Fibroblast of pulmonary artery (primary cell): ENCODE results near the gene FBXW8.

Source experiments
- DNase-seq: peaks from one replicate; pipeline ENCODE4 v3.0.0-alpha.2; 2010; ENCODE audit warnings: low read depth
- H3K4me3 ChIP-seq: replicated peaks from 2 replicates; pipeline ENCODE4 v1.5.1; 2011; ENCODE audit warnings: low read depth, mild to moderate bottlenecking, control low read depth, low read length, moderate library complexity
- CTCF ChIP-seq: IDR thresholded peaks from 2 replicates; pipeline ENCODE4 v1.5.1; 2011; ENCODE audit warnings: mild to moderate bottlenecking, control low read depth, low read length, inconsistent platforms; ENCODE audit errors: missing control alignments

FBXW8 gene

GRCh38 chr12:117023998-117024960, 113.5 kb downstream of the FBXW8 start:
- TF ChIP-seq CTCF, result no peak
- no peak overlapping the region for H3K4me3 ChIP-seq
- DNase-seq, result no peak

DNA sequence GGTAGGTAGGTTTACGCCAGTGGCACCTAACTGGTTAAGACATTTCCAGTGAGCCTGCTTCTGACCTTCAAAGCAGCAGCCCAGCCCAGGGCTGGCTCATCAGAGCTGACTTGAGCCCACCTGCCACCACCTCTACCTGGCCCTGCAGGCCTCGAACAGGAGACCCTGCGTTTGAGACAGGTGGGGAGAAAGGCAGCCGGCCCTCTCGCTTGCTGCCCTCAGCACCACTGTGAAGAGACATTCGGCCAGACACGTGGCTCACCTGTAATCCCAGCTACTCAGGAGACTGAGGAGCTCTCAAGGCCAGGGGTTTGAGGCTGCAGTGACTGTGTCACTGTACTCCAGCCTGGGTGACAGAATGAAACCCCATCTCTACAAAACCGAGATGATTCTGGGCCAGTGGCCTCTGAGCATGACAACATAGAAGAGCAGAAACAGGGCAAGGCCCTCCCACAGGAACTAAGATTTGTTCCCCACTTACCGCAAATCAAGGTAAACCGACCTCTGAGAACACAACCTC, 114.3 kb downstream of the FBXW8 start:
- no peak overlapping the region for H3K4me3 ChIP-seq
- no peak for TF ChIP-seq CTCF
- no peak for DNase-seq

GRCh38 chr12:117025481-117026151, 114.9 kb downstream of the FBXW8 start:
- TF ChIP-seq CTCF, result peak; percentile 85
- peak; percentile 72 for DNase-seq
- H3K4me3 ChIP-seq, result no peak overlapping the region

GRCh38 chr12:117026343-117026742, 115.6 kb downstream of the FBXW8 start:
- no peak for TF ChIP-seq CTCF
- H3K4me3 ChIP-seq, result no peak overlapping the region
- no peak for DNase-seq

DNA sequence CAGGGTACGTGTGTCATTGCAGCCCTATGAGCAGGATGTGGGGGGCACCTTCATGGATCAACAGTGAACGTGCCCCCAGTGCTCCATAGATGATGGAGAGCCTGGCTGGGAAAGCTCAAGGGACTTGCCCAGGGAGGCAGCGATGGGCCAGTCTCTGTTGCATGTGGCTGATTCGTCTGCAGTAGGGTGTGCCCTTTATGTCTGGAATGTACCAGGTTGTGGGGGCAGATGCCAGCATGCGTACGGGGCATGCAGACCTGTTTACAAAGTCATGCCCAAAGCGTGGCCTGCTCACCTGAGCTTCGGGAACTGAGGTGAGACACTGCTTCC, 116.1 kb downstream of the FBXW8 start:
- TF ChIP-seq CTCF, result no peak
- H3K4me3 ChIP-seq, result no peak overlapping the region
- no peak for DNase-seq

- H3K4me3 ChIP-seq, result no peak overlapping the region
- TF ChIP-seq CTCF, result no peak
- DNase-seq, result no peak
These were observed 116.7 kb downstream of the FBXW8 start for GRCh38 chr12:117027251-117028086.
